ENCODE measurements around the gene SPNS3.

The SPNS3 gene

DNA sequence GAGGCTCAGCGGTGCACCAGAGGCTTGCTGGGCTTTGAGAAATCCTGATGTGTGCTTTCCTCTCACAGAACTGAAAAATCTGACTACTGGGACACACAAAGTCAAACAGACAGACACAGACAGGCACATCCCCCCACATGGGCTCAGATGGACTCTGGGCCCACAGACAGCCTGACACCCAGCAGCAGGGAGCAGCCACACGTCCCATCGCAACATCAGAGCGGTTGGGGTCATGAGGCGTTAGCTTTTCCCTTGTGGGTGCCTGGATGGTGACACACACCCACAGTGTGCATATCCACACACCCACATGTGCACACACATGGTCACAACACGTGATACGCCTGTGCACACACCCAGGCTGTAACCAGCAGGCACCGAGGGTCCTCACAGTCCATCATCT lies 6.3 kb downstream of the SPNS3 start:
- H3F3A ChIP-seq (ENCODE audit: insufficient read depth, low read length) = no peaks in the 10 kb centered on the region
- no peak overlapping the region for H3K27ac ChIP-seq (ENCODE audit: low read depth, low read length, poor library complexity, severe bottlenecking)
- H3K4me1 ChIP-seq (ENCODE audit: insufficient read depth, low read length, severe bottlenecking) = no peaks in the 10 kb centered on the region
- H3K4me2 ChIP-seq (ENCODE audit: low read length) = no peak overlapping the region
- H3K4me3 ChIP-seq (ENCODE audit: low read depth, low read length, poor library complexity, severe bottlenecking) = no peak overlapping the region
- H3K9me2 ChIP-seq (ENCODE audit: low read depth, low read length) = no peaks in the 10 kb centered on the region
- no peaks in the 10 kb centered on the region for H3K79me2 ChIP-seq (ENCODE audit: insufficient read depth, low read length)
- H3K9ac ChIP-seq (ENCODE audit: low read length) = no peak overlapping the region
- H3K36me3 ChIP-seq (ENCODE audit: insufficient read depth, low read length) = no peaks in the 10 kb centered on the region
- no peaks in the 10 kb centered on the region for H3K9me3 ChIP-seq (ENCODE audit: low read length)
- H3K27me3 ChIP-seq (ENCODE audit: insufficient read depth, low read length) = peaks cover 7% of the 10 kb centered on the region; the same call in 1 of the 2 replicates
- H4K20me1 ChIP-seq (ENCODE audit: insufficient read depth, low read length) = no peaks in the 10 kb centered on the region
- H2AFZ ChIP-seq (ENCODE audit: low read length) = no peak overlapping the region
- TF ChIP-seq EZH2 (IDR thresholded peaks at IDR 0.05; ENCODE audit: borderline replicate concordance, low read length) (no peak), CTCF (IDR thresholded peaks at IDR 0.05; ENCODE audit: low read length) (no peak)

GRCh38 chr17:4440690-4441686 lies 7.2 kb downstream of the SPNS3 start:
- H3K27ac ChIP-seq (ENCODE audit: low read depth, low read length, poor library complexity, severe bottlenecking) = no peak overlapping the region
- H2AFZ ChIP-seq (ENCODE audit: low read length) = no peak overlapping the region
- no peaks in the 10 kb centered on the region for H3K79me2 ChIP-seq (ENCODE audit: insufficient read depth, low read length)
- no peaks in the 10 kb centered on the region for H3K4me1 ChIP-seq (ENCODE audit: insufficient read depth, low read length, severe bottlenecking)
- no peaks in the 10 kb centered on the region for H3K36me3 ChIP-seq (ENCODE audit: insufficient read depth, low read length)
- no peaks in the 10 kb centered on the region for H3K9me2 ChIP-seq (ENCODE audit: low read depth, low read length)
- H4K20me1 ChIP-seq (ENCODE audit: insufficient read depth, low read length) = no peaks in the 10 kb centered on the region
- TF ChIP-seq CTCF (IDR thresholded peaks at IDR 0.05; ENCODE audit: low read length) (no peak), EZH2 (IDR thresholded peaks at IDR 0.05; ENCODE audit: borderline replicate concordance, low read length) (no peak)
- no peaks in the 10 kb centered on the region for H3K9me3 ChIP-seq (ENCODE audit: low read length)
- H3K4me3 ChIP-seq (ENCODE audit: low read depth, low read length, poor library complexity, severe bottlenecking) = no peak overlapping the region
- H3K9ac ChIP-seq (ENCODE audit: low read length) = no peak overlapping the region
- no peaks in the 10 kb centered on the region for H3F3A ChIP-seq (ENCODE audit: insufficient read depth, low read length)
- H3K27me3 ChIP-seq (ENCODE audit: insufficient read depth, low read length) = peaks cover 2% of the 10 kb centered on the region; the same call in 1 of the 2 replicates
- H3K4me2 ChIP-seq (ENCODE audit: low read length) = no peak overlapping the region

GRCh38 chr17:4442582-4442981 lies 8.8 kb downstream of the SPNS3 start:
- H3K9ac ChIP-seq (ENCODE audit: low read length) = no peak overlapping the region
- no peaks in the 10 kb centered on the region for H3K4me1 ChIP-seq (ENCODE audit: insufficient read depth, low read length, severe bottlenecking)
- H3K36me3 ChIP-seq (ENCODE audit: insufficient read depth, low read length) = no peaks in the 10 kb centered on the region
- H3K9me3 ChIP-seq (ENCODE audit: low read length) = no peaks in the 10 kb centered on the region
- H2AFZ ChIP-seq (ENCODE audit: low read length) = no peak overlapping the region
- H3F3A ChIP-seq (ENCODE audit: insufficient read depth, low read length) = no peaks in the 10 kb centered on the region
- no peak overlapping the region for H3K4me3 ChIP-seq (ENCODE audit: low read depth, low read length, poor library complexity, severe bottlenecking)
- H3K9me2 ChIP-seq (ENCODE audit: low read depth, low read length) = no peaks in the 10 kb centered on the region
- H4K20me1 ChIP-seq (ENCODE audit: insufficient read depth, low read length) = no peaks in the 10 kb centered on the region
- H3K4me2 ChIP-seq (ENCODE audit: low read length) = no peak overlapping the region
- 0 out of 2 replicates have a peak, but pooled peaks cover 3% of the 10 kb centered on the region for H3K27me3 ChIP-seq (ENCODE audit: insufficient read depth, low read length)
- TF ChIP-seq EZH2 (IDR thresholded peaks at IDR 0.05; ENCODE audit: borderline replicate concordance, low read length) = no peak
- TF ChIP-seq CTCF (IDR thresholded peaks at IDR 0.05; ENCODE audit: low read length) = no peak
- no peaks in the 10 kb centered on the region for H3K79me2 ChIP-seq (ENCODE audit: insufficient read depth, low read length)
- no peak overlapping the region for H3K27ac ChIP-seq (ENCODE audit: low read depth, low read length, poor library complexity, severe bottlenecking)

All from OCI-LY1 (cell line).